ENCODE results near the gene F5.
A peak's percentile ranks its signal among the peaks of the same experiment; 100 is the strongest.

Gene F5

DNA sequence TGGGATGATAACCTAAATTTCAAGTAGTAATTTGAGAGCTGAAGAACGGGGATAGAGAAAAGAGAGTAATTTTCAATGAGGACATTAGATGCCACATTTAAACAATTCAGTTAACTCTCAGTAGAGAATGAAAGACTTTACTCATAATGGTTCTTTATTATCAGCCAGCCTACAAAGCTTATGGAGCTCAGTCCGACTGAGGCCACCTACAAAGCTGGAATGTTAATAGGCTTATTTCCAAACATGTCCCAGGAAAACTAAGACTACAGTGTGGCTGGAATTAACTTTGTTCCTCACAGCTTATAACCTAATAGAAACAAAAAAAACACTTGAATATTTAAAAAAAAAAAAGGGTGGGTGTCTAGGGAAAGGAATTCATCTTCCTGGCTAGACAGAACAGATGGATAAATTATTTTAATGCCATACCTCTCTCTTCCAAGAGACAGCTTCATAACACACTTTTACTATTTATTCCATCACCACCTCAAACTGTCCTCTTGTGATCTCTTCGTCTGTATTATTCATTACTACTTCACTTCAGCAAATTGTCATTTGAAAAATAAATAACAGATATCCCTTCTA is 110.4 kb downstream of the F5 start:
- no peak for DNase-seq

DNA sequence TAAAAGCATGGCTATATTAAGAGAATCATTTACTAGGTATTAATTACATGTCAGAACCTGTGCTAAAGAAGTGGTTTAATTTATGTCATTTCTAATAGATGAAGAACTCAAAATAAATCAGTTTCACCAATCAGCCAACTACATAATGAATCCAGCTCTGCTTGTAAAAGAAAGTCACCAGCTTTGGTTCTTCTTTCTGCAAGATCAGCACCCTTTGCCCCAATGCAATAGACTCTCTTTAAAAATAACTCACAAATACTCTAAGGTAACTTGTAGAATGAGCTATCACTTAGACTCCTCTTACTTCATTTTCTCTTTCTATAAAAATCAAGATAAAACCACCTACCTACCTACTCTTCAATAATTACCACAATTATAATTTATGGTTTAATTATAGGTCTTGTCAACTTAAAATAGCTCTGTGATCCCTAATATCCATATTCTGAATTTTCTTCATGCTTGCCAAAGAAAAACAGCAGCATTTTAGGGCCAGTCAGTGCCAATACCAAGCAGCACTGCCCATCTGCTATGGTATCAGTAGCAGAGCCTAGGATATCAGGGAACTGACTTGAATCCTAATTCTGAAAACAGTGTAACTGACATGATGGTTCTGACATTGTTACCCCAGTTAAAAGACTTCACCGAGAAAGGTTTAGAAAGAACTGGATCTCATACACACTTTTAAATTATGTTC is 111.8 kb downstream of the F5 start:
- DNase-seq: no peak

DNA sequence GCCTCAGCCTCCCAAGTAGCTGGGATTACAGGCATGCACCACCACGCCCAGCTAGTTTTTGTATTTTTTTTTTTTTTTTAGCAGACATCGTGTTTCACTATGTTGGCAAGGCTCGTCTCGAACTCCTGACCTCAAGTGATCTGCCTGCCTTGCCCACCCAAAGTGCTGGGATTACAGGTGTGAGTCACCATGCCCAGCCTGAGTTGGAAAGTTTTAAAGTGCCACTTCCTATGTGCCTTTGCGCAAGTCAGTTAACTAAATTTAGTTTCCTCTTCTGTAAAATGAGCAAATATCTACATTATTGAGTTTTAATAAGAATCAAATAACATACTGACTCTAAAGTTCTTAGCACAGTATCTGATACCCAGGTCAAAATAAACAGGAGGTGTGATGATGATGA is 112.9 kb downstream of the F5 start:
- no peak for DNase-seq

DNA sequence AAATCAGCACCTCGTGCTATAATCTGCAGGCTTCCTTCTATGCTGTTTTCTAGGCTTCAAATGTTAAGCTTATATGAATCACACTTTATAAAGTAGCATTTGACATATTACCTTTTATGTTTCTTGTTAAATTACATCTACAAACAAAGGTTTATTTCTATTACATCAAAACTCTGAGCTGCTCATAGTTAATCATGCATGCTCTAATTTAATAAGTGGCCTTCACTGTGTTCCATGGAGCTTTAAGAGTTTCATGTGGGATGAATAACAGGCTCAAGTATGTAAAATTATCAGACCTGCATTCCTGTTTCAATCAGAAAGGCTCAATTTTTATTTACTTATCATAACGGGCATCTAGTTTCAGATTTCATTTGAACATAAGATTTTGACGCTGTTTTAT is 113.5 kb downstream of the F5 start:
- no peak for DNase-seq

DNA sequence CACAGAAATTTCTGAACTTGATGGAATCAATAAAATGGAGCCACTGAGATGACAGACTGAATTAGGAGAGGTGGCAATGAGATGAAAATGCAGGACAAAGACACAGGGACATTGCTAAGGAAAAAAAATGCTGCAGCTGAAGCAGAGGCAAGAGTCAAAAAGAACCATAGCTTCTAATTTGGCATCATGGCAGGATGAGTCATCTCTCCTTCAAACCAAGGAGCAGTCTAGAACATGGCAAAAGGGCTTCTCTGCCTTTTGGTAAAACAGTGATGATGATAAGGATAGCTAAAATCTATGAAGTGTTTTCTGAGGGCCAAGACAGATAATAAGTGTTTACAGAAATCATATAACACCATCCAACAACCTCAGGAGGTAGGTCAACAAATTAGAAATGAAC is 117.3 kb downstream of the F5 start:
- DNase-seq: no peak

DNA sequence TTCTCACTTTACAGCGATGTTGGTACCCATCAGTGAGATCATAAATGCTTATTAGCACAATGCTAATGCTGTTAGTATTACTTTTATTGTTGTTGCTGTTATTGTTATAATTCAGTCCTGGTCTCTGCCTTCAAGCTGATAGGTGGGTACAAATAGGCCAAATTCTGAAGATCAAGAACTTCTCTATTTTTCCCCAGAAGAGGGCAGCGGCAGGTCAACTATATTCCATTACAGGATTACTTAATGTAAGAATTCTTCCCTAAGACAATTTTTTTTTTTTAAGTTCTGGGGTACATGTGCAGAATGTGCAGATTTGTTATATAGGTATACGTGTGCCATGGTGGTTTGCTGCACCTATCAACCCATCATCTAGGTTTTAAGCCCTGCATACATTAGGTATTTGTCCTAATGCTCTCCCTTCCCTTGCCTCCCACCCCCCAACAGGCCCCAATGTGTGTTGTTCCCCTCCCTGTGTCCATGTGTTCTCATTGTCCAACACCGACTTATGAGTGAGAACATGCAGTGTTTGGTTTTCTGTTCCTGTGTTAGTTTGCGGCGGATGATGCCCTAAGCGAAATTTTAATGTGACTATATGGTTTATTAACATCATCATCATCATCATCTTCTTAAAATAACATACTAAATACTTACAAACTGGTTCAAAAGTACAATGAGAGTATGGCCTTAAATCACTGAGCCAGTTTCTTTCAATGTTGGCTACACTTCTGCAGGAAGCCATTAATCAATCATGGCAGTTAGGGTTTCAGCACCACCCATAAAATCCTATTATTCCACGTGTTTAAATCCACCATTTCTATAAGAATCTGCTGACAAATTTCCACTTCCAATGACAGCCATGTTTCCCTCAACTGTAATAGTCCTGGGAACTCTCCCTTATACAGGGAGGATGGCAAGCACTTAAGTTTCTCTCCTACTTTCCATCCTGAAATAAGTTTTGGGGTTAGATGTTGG is 119.7 kb downstream of the F5 start:
- peak; percentile 58 for DNase-seq

DNA sequence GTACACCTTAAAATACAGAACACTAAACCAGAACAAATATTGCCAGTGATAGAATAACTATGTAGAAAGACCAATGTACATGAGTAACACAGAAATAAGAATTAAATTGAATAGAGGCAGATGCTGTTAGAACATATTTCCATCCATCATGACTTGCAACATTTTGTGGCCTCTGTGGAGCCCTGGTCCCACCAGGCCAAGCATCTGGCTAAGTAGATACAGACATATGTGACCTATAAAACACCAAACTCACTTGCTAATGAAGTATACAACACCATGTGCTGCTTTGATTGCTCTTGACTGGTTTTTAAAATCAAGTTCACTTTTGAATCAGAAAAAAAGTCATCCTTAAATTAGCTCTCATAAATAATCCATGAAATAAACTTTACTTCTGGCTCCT is 121.0 kb downstream of the F5 start:
- DNase-seq: peak; percentile 29

Data from hematopoietic multipotent progenitor cell treated with erythropoietin and hydrocortisone succinate and interleukin-3 and kit ligand, for 8 days (in vitro differentiated cells).